Measurements from ENCODE around the gene SIRT5.

SIRT5 gene

GRCh38 chr6:13638626-13639025 lies 64.2 kb downstream of the SIRT5 start:
- no peak for DNase-seq

GRCh38 chr6:13641315-13641714 lies 66.9 kb downstream of the SIRT5 start:
- DNase-seq = no peak

GRCh38 chr6:13643125-13643524 lies 68.7 kb downstream of the SIRT5 start:
- no peak for DNase-seq

GRCh38 chr6:13648850-13649249 lies 74.4 kb downstream of the SIRT5 start:
- DNase-seq = no peak

GRCh38 chr6:13649393-13649792 lies 75.0 kb downstream of the SIRT5 start:
- DNase-seq = no peak

- DNase-seq = no peak
Measured at GRCh38 chr6:13653296-13653695, 78.9 kb downstream of the SIRT5 start.

GRCh38 chr6:13654496-13654895 lies 80.1 kb downstream of the SIRT5 start:
- no peak for DNase-seq

- DNase-seq = no peak
Measured at GRCh38 chr6:13655700-13656099, 81.3 kb downstream of the SIRT5 start.

- DNase-seq = no peak
Measured at GRCh38 chr6:13660273-13660672, 85.9 kb downstream of the SIRT5 start.

GRCh38 chr6:13660893-13661292 lies 86.5 kb downstream of the SIRT5 start:
- no peak for DNase-seq

- no peak for DNase-seq
Measured at GRCh38 chr6:13661647-13662046, 87.2 kb downstream of the SIRT5 start.

GRCh38 chr6:13662651-13663334 lies 88.4 kb downstream of the SIRT5 start:
- no peak for DNase-seq

- DNase-seq = no peak
Measured at GRCh38 chr6:13663986-13664385, 89.6 kb downstream of the SIRT5 start.

Measured in right forelimb (tissue), 1 donor.